Measurements from ENCODE around the gene COPS6.

The COPS6 gene

GRCh38 chr7:100074841-100075240, 13.9 kb upstream of the COPS6 start (continued):
- TF ChIP-seq ZBTB44 (tag by site-specific recombination; IDR thresholded peaks at IDR 0.05) (no peak), ZNF223 (tag by site-specific recombination; IDR thresholded peaks at IDR 0.05) (no peak), ZNF785 (tag by site-specific recombination; IDR thresholded peaks at IDR 0.05) (no peak), ZNF354C (tag by site-specific recombination; IDR thresholded peaks at IDR 0.05; ENCODE audit: borderline replicate concordance, low read depth) (no peak)

- peaks cover 37 to 95% of the 10 kb centered on the region in 2 experiments; a peak in 2 of 3 replicates for H3K36me3 ChIP-seq (ENCODE audit: control insufficient read depth in 2 of 2, insufficient read depth in 1 of 2, low read length in 2 of 2)
- H3K4me1 ChIP-seq (ENCODE audit: control insufficient read depth, insufficient read depth, low read length), result no peaks in the 10 kb centered on the region
- CTCF ChIA-PET, result interaction anchor here (0.6 to 0.7 kb wide), 2 partner anchors 25 to 85 kb away, joined by 3 read pairs; no protein-coding TSS in a partner anchor
- H3K27ac ChIP-seq (ENCODE audit: extremely low read depth, low read depth, low read length), result no peak overlapping the region
- H3K9me3 ChIP-seq (ENCODE audit: control insufficient read depth, insufficient read depth, low read depth, low read length), result no peaks in the 10 kb centered on the region
- no peak for TF ChIP-seq ZNF391 (tag by site-specific recombination; IDR thresholded peaks at IDR 0.05; ENCODE audit: borderline replicate concordance, low read depth)
- no peak for TF ChIP-seq CTCF (tag by site-specific recombination; IDR thresholded peaks at IDR 0.05)
- no peak for TF ChIP-seq ZNF521 (tag by site-specific recombination; IDR thresholded peaks at IDR 0.05)
- TF ChIP-seq ZNF202 (tag by site-specific recombination; IDR thresholded peaks at IDR 0.05; ENCODE audit: borderline replicate concordance), result no peak
- no peak for TF ChIP-seq ZNF133 (tag by site-specific recombination; IDR thresholded peaks at IDR 0.05)
- no peak for TF ChIP-seq ZNF785 (tag by site-specific recombination; IDR thresholded peaks at IDR 0.05)
- TF ChIP-seq YY1 (tag by site-specific recombination; IDR thresholded peaks at IDR 0.05), result no peak
- no peak for TF ChIP-seq ZSCAN4 (tag by site-specific recombination; IDR thresholded peaks at IDR 0.05)
- H3K4me3 ChIP-seq (ENCODE audit: low read depth, low read length), result no peak overlapping the region
- POLR2A ChIA-PET, result interaction anchor here (0.7 kb wide), 1 partner anchor 175 kb away, joined by 3 read pairs; no protein-coding TSS in a partner anchor
Observed at GRCh38 chr7:100075418-100075817, 13.4 kb upstream of the COPS6 start.

GRCh38 chr7:100077205-100077604, 11.6 kb upstream of the COPS6 start:
- ChIA-PET CTCF (no interaction called here), POLR2A (no interaction called here)
- Histone ChIP-seq H3K9me3 (ENCODE audit: control insufficient read depth, insufficient read depth, low read depth, low read length) (no peaks in the 10 kb centered on the region), H3K4me1 (ENCODE audit: control insufficient read depth, insufficient read depth, low read length) (no peaks in the 10 kb centered on the region), H3K27ac (ENCODE audit: extremely low read depth, low read depth, low read length) (no peak overlapping the region), H3K4me3 (ENCODE audit: low read depth, low read length) (no peak overlapping the region), H3K36me3 (ENCODE audit: control insufficient read depth in 2 of 2, insufficient read depth in 1 of 2, low read length in 2 of 2) (peaks cover 36 to 77% of the 10 kb centered on the region in 2 experiments; a peak in 2 of 3 replicates)
- TF ChIP-seq ZBTB49 (tag by site-specific recombination; IDR thresholded peaks at IDR 0.05; ENCODE audit: low read depth) (no peak), ZNF658 (tag by site-specific recombination; IDR thresholded peaks at IDR 0.05) (no peak), ZNF639 (tag by site-specific recombination; IDR thresholded peaks at IDR 0.05) (no peak), ZNF645 (tag by site-specific recombination; IDR thresholded peaks at IDR 0.05) (no peak), EGR2 (tag by site-specific recombination; IDR thresholded peaks at IDR 0.05; ENCODE audit: low read depth) (no peak), ZNF155 (tag by site-specific recombination; IDR thresholded peaks at IDR 0.05) (no peak), ZNF777 (tag by site-specific recombination; IDR thresholded peaks at IDR 0.05; ENCODE audit: borderline replicate concordance) (no peak), ZNF184 (tag by site-specific recombination; IDR thresholded peaks at IDR 0.05) (no peak), ZBTB11 (tag by site-specific recombination; conservative IDR thresholded peaks at IDR 0.05; ENCODE audit: low read depth) (no peak), ZNF521 (tag by site-specific recombination; IDR thresholded peaks at IDR 0.05) (no peak)

All from HEK293 (cell line).